GM23338 (cell line): ENCODE results near the gene NUP88. TPM values are rescaled to one million over a fixed set of nuclear protein-coding genes. Genes with fewer than 3 reads are reported as not detected.

ENCODE experiments used
- ATAC-seq: fragments of 200-7000 bp; cut with Tn5 transposase; 3 replicates; pipeline ENCODE4 v1.9.1; 2020
- DNase-seq: peaks from one replicate; pipeline ENCODE4 v3.0.0-alpha.2; 2015; ENCODE audit warnings: low spot score
- H2AFZ ChIP-seq: fragments of 200-600 bp; sonication (generic); 2 replicates; pipeline ENCODE4 v1.8.0; 2016; ENCODE audit warnings: antibody characterized with exemption, mild to moderate bottlenecking, moderate library complexity
- H3F3A ChIP-seq: fragments of 200-600 bp; sonication (generic); replicated peaks from 2 replicates; pipeline ENCODE4 v1.8.0; 2017; ENCODE audit warnings: antibody characterized with exemption, mixed run types, low read depth
- H3K27ac ChIP-seq: fragments of 200-600 bp; sonication (generic); 2 replicates; pipeline ENCODE4 v1.6.1; 2016; ENCODE audit warnings: low read depth
- H3K27me3 ChIP-seq: fragments of 200-600 bp; sonication (generic); 2 replicates; pipeline ENCODE4 v1.8.0; 2016; ENCODE audit warnings: mild to moderate bottlenecking, mixed run types, moderate library complexity; ENCODE audit not compliant: insufficient read depth
- H3K36me3 ChIP-seq: fragments of 200-600 bp; sonication (generic); 2 replicates; pipeline ENCODE4 v1.8.0; 2016; ENCODE audit warnings: mild to moderate bottlenecking; ENCODE audit not compliant: insufficient read depth
- H3K4me1 ChIP-seq: fragments of 200-600 bp; sonication (generic); 2 replicates; pipeline ENCODE4 v1.8.0; 2016; ENCODE audit warnings: mild to moderate bottlenecking, moderate library complexity; ENCODE audit not compliant: insufficient read depth
- H3K4me2 ChIP-seq: fragments of 200-600 bp; sonication (generic); 2 replicates; pipeline ENCODE4 v1.7.1; 2017; ENCODE audit warnings: mixed run types
- H3K4me3 ChIP-seq: fragments of 200-600 bp; sonication (generic); 2 replicates; pipeline ENCODE4 v1.6.1; 2016; ENCODE audit warnings: mixed run types
- H3K79me2 ChIP-seq: fragments of 200-600 bp; sonication (generic); replicated peaks from 2 replicates; pipeline ENCODE4 v1.8.0; 2017; ENCODE audit warnings: mild to moderate bottlenecking; ENCODE audit not compliant: insufficient read depth
- H3K9me2 ChIP-seq: fragments of 200-600 bp; sonication (generic); 2 replicates; pipeline ENCODE4 v1.8.0; 2017; ENCODE audit not compliant: insufficient read depth
- H4K20me1 ChIP-seq: fragments of 200-600 bp; sonication (generic); replicated peaks from 2 replicates; pipeline ENCODE4 v1.8.0; 2017; ENCODE audit warnings: mild to moderate bottlenecking; ENCODE audit not compliant: insufficient read depth
- H3K27ac Mint-ChIP-seq: 2 replicates; pipeline ENCODE4 v1.8.0; 2020; ENCODE audit warnings: inconsistent platforms, mild to moderate bottlenecking, moderate library complexity, mixed read lengths
- H3K27me3 Mint-ChIP-seq: 3 replicates; pipeline ENCODE4 v1.8.0; 2022; ENCODE audit warnings: low read depth, mild to moderate bottlenecking, moderate library complexity, mixed read lengths, inconsistent platforms; ENCODE audit not compliant: insufficient read depth, poor library complexity
- H3K36me3 Mint-ChIP-seq: 3 replicates; pipeline ENCODE4 v1.8.0; 2021; ENCODE audit warnings: low read depth, mild to moderate bottlenecking, inconsistent platforms, moderate library complexity, mixed read lengths
- H3K4me1 Mint-ChIP-seq: 3 replicates; pipeline ENCODE4 v1.8.0; 2020; ENCODE audit warnings: mild to moderate bottlenecking, inconsistent platforms, mixed read lengths
- H3K4me3 Mint-ChIP-seq: 3 replicates; pipeline ENCODE4 v1.8.0; 2021; ENCODE audit warnings: moderate library complexity, mild to moderate bottlenecking, inconsistent platforms, mixed read lengths
- H3K9me3 Mint-ChIP-seq: 3 replicates; pipeline ENCODE4 v1.8.0; 2020; ENCODE audit warnings: moderate library complexity, mild to moderate bottlenecking, inconsistent platforms, mixed read lengths
- CREB1 ChIP-seq: fragments of 250-450 bp; sonication (Bioruptor Pico); IDR thresholded peaks from 2 replicates; pipeline ENCODE4 v1.5.0; 2020; ENCODE audit warnings: low read depth, mild to moderate bottlenecking, moderate library complexity
- ETS1 ChIP-seq: IDR thresholded peaks from 2 replicates; pipeline ENCODE4 v1.6.1; 2016; ENCODE audit warnings: antibody characterized with exemption
- EZH2phosphoT487 ChIP-seq: fragments of 200-600 bp; sonication (generic); IDR thresholded peaks from one replicate; pipeline ENCODE4 v1.8.1; 2018; ENCODE audit warnings: antibody characterized with exemption; ENCODE audit not compliant: unreplicated experiment
- JUNB ChIP-seq: IDR thresholded peaks from one replicate; pipeline ENCODE4 v1.6.1; 2016; ENCODE audit warnings: antibody characterized with exemption; ENCODE audit not compliant: unreplicated experiment
- NANOG ChIP-seq: IDR thresholded peaks from 2 replicates; pipeline ENCODE4 v1.6.1; 2016; ENCODE audit warnings: antibody characterized with exemption, borderline replicate concordance
- POLR2AphosphoS5 ChIP-seq: IDR thresholded peaks from 2 replicates; pipeline ENCODE4 v1.6.1; 2016; ENCODE audit warnings: antibody characterized with exemption, low read depth
- REST ChIP-seq: IDR thresholded peaks from one replicate; pipeline ENCODE4 v1.6.1; 2018; ENCODE audit warnings: antibody characterized with exemption; ENCODE audit not compliant: unreplicated experiment
- STAT1 ChIP-seq: IDR thresholded peaks from one replicate; pipeline ENCODE4 v1.6.1; 2016; ENCODE audit warnings: antibody characterized with exemption; ENCODE audit not compliant: unreplicated experiment
- ZNF114 ChIP-seq: fragments of 250-450 bp; sonication (Bioruptor Pico); IDR thresholded peaks from 2 replicates; pipeline ENCODE4 v1.5.0; 2020; ENCODE audit warnings: mild to moderate bottlenecking, moderate library complexity
- ZNF331 ChIP-seq: fragments of 250-450 bp; sonication (Bioruptor Pico); IDR thresholded peaks from 2 replicates; pipeline ENCODE4 v1.5.0; 2020; ENCODE audit warnings: low read depth, mild to moderate bottlenecking, moderate library complexity
- ZNF462 ChIP-seq: fragments of 250-450 bp; sonication (Bioruptor Pico); IDR thresholded peaks from 2 replicates; pipeline ENCODE4 v1.5.0; 2020; ENCODE audit warnings: mild to moderate bottlenecking, moderate library complexity
- polyA plus RNA-seq: library from polyadenylated mRNA; unstranded; fragments of >200 nt; fragmentation: Nextera tagmentation; extraction: Ambion mirVana; gene quantifications from 2 replicates; pipeline ENCODE4 v1.2.1, GENCODE V29; 2016
- total RNA-seq: library from RNA; depleted of rRNA; stranded (reverse); fragments of >200 nt; shearing (Covaris generic); gene quantifications from 2 replicates; pipeline ENCODE4 v1.2.3, GENCODE V29; 2014

NUP88 gene
- total and polyA plus RNA-seq, 2 experiments from 2014 or later, result 110 to 172 TPM

GRCh38 chr17:5378566-5379207, 40.8 kb downstream of the NUP88 start (continued):
- TF ChIP-seq REST, result no peak
- no peak for TF ChIP-seq CREB1 (CRISPR knock-in tag)
- TF ChIP-seq POLR2AphosphoS5, result no peak

GRCh38 chr17:5373112-5373511, 46.4 kb downstream of the NUP88 start:
- Histone ChIP-seq H3K4me2 (no peak overlapping the region), H2AFZ (no peak overlapping the region), H3K9me2 (no peaks in the 10 kb centered on the region; the same call in 1 of the 2 replicates), H3K4me1 (no peaks in the 10 kb centered on the region), H3K4me3 (no peak overlapping the region), H4K20me1 (no peaks in the 10 kb centered on the region), H3F3A (peaks cover 4% of the 10 kb centered on the region; the same call in 1 of the 2 replicates), H3K79me2 (no peaks in the 10 kb centered on the region), H3K36me3 (peaks cover 30% of the 10 kb centered on the region), H3K27ac (no peak overlapping the region), H3K27me3 (no peaks in the 10 kb centered on the region)
- no peak overlapping the region for H3K4me3 Mint-ChIP-seq
- H3K4me1 Mint-ChIP-seq, result peaks cover 3% of the 10 kb centered on the region; the same call in 1 of the 3 replicates
- no peak for ATAC-seq
- H3K9me3 Mint-ChIP-seq, result no peaks in the 10 kb centered on the region
- peaks cover 59% of the 10 kb centered on the region for H3K36me3 Mint-ChIP-seq
- no peak overlapping the region for H3K27ac Mint-ChIP-seq
- peaks cover 7% of the 10 kb centered on the region for H3K27me3 Mint-ChIP-seq
- DNase-seq, result no peak
- no peak for TF ChIP-seq JUNB
- no peak for TF ChIP-seq REST
- TF ChIP-seq NANOG, result no peak
- TF ChIP-seq STAT1, result no peak
- TF ChIP-seq ZNF331 (CRISPR knock-in tag), result no peak
- no peak for TF ChIP-seq ZNF114
- no peak for TF ChIP-seq EZH2phosphoT487
- no peak for TF ChIP-seq CREB1 (CRISPR knock-in tag)
- TF ChIP-seq ZNF462 (CRISPR knock-in tag), result no peak
- TF ChIP-seq ETS1, result no peak
